ENCODE data around the gene EMP3.
A peak's percentile ranks its signal among the peaks of the same experiment; 100 is the strongest.
"Not testable (repeated sequence)": the region's sequence is repeated elsewhere in the genome, so short reads cannot be mapped to it uniquely, and the experiment has no call there.

Gene EMP3

GRCh38 chr19:48303866-48304265, 21.5 kb upstream of the EMP3 start:
- H3K9me3 Mint-ChIP-seq = no peaks in the 10 kb centered on the region
- no peaks in the 10 kb centered on the region for H3K4me1 Mint-ChIP-seq
- H3K4me3 Mint-ChIP-seq = no peak overlapping the region
- no peak overlapping the region for H3K27ac Mint-ChIP-seq
- H3K27me3 Mint-ChIP-seq = no peaks in the 10 kb centered on the region
- DNase-seq (no peak), ATAC-seq (no peak)

GRCh38 chr19:48308631-48309586, 16.4 kb upstream of the EMP3 start:
- Mint-ChIP-seq H3K4me3 (no peak overlapping the region), H3K9me3 (no peaks in the 10 kb centered on the region), H3K27ac (no peak overlapping the region), H3K27me3 (no peaks in the 10 kb centered on the region), H3K4me1 (peaks cover 7% of the 10 kb centered on the region)
- DNase-seq (no peak), ATAC-seq (no peak)

- ATAC-seq, DNase-seq, H3K4me1 Mint-ChIP-seq, H3K4me3 Mint-ChIP-seq, H3K27me3 Mint-ChIP-seq, H3K27ac Mint-ChIP-seq, H3K9me3 Mint-ChIP-seq: not testable (repeated sequence)
Measured at GRCh38 chr19:48309731-48310130, 15.6 kb upstream of the EMP3 start.

GRCh38 chr19:48310227-48310626, 15.1 kb upstream of the EMP3 start:
- Mint-ChIP-seq H3K4me1 (peaks cover 7% of the 10 kb centered on the region), H3K9me3 (no peaks in the 10 kb centered on the region), H3K4me3 (no peak overlapping the region), H3K27me3 (no peaks in the 10 kb centered on the region), H3K27ac (no peak overlapping the region)
- DNase-seq = no peak
- ATAC-seq = no peak

- no peak overlapping the region for H3K4me3 Mint-ChIP-seq
- ATAC-seq = no peak
- no peaks in the 10 kb centered on the region for H3K27me3 Mint-ChIP-seq
- H3K9me3 Mint-ChIP-seq = no peaks in the 10 kb centered on the region
- peak overlapping the region; percentile 37 to 57 for H3K27ac Mint-ChIP-seq
- H3K4me1 Mint-ChIP-seq = peaks cover 7% of the 10 kb centered on the region
- no peak for DNase-seq
Measured at GRCh38 chr19:48311384-48311783, 14.0 kb upstream of the EMP3 start.

GRCh38 chr19:48315712-48316111, 9.6 kb upstream of the EMP3 start:
- Mint-ChIP-seq H3K9me3 (no peaks in the 10 kb centered on the region), H3K27me3 (no peaks in the 10 kb centered on the region), H3K27ac (no peak overlapping the region)

GRCh38 chr19:48317708-48317960, 7.7 kb upstream of the EMP3 start:
- not testable (repeated sequence) for H3K27ac Mint-ChIP-seq, ATAC-seq, H3K4me3 Mint-ChIP-seq, DNase-seq, H3K27me3 Mint-ChIP-seq, H3K9me3 Mint-ChIP-seq
- H3K4me1 Mint-ChIP-seq = peaks cover 27% of the 10 kb centered on the region

More at GRCh38 chr19:48315712-48316111, 9.6 kb upstream of the EMP3 start:
- Mint-ChIP-seq H3K4me3 (no peak overlapping the region), H3K4me1 (peaks cover 11% of the 10 kb centered on the region)
- no peak for DNase-seq
- no peak for ATAC-seq

- no peak overlapping the region for H3K4me3 Mint-ChIP-seq
- H3K27ac Mint-ChIP-seq = no peak overlapping the region
- no peaks in the 10 kb centered on the region for H3K9me3 Mint-ChIP-seq
- no peak for ATAC-seq
- no peaks in the 10 kb centered on the region for H3K27me3 Mint-ChIP-seq
- DNase-seq = no peak
- peaks cover 35% of the 10 kb centered on the region for H3K4me1 Mint-ChIP-seq
Measured at GRCh38 chr19:48318286-48318987, 6.9 kb upstream of the EMP3 start.

- no peaks in the 10 kb centered on the region for H3K9me3 Mint-ChIP-seq
- ATAC-seq (no peak), DNase-seq (peak; percentile 70 to 72)
- peaks cover 50% of the 10 kb centered on the region for H3K4me1 Mint-ChIP-seq
- H3K27ac Mint-ChIP-seq = peak overlapping the region; percentile 72 to 81
- H3K4me3 Mint-ChIP-seq = peak overlapping the region in 1 of 2 donors; percentile 90
- H3K27me3 Mint-ChIP-seq = no peaks in the 10 kb centered on the region
Measured at GRCh38 chr19:48319647-48320541, 5.5 kb upstream of the EMP3 start.

- peak overlapping the region; percentile 96 to 99 for H3K27ac Mint-ChIP-seq
- H3K4me1 Mint-ChIP-seq = peaks cover 62% of the 10 kb centered on the region
- ATAC-seq (peak; percentile 79), DNase-seq (peak; percentile 94 to 96)
- H3K9me3 Mint-ChIP-seq = no peaks in the 10 kb centered on the region
- H3K4me3 Mint-ChIP-seq = peak overlapping the region; percentile 90 to 98
- H3K27me3 Mint-ChIP-seq = no peaks in the 10 kb centered on the region
Measured at GRCh38 chr19:48321372-48321621, 4.1 kb upstream of the EMP3 start.

- Mint-ChIP-seq H3K27me3 (no peaks in the 10 kb centered on the region), H3K27ac (peak overlapping the region; percentile 96 to 99), H3K4me3 (peak overlapping the region; percentile 90 to 98), H3K9me3 (no peaks in the 10 kb centered on the region), H3K4me1 (peaks cover 68% of the 10 kb centered on the region)
- ATAC-seq (peak; percentile 77), DNase-seq (peak; percentile 99 to 100)
Measured at GRCh38 chr19:48321622-48322591, 3.4 kb upstream of the EMP3 start.

- H3K27ac Mint-ChIP-seq = peak overlapping the region; percentile 76 to 96
- H3K27me3 Mint-ChIP-seq = no peaks in the 10 kb centered on the region
- ATAC-seq (no peak), DNase-seq (peak; percentile 52 to 54)
- H3K4me3 Mint-ChIP-seq = peak overlapping the region; percentile 88 to 89
- H3K9me3 Mint-ChIP-seq = no peaks in the 10 kb centered on the region
- H3K4me1 Mint-ChIP-seq = peaks cover 95% of the 10 kb centered on the region
Measured at GRCh38 chr19:48329167-48329891, 4.0 kb downstream of the EMP3 start.

- Mint-ChIP-seq H3K27me3 (no peaks in the 10 kb centered on the region), H3K27ac (peak overlapping the region; percentile 93 to 96), H3K4me1 (peaks cover 94% of the 10 kb centered on the region)
Measured at GRCh38 chr19:48330012-48330681, 4.8 kb downstream of the EMP3 start.

GRCh38 chr19:48332351-48332661, 7.0 kb downstream of the EMP3 start:
- DNase-seq (no peak), ATAC-seq (no peak)
- H3K27ac Mint-ChIP-seq = no peak overlapping the region
- H3K27me3 Mint-ChIP-seq = no peaks in the 10 kb centered on the region
- H3K9me3 Mint-ChIP-seq = no peaks in the 10 kb centered on the region
- H3K4me1 Mint-ChIP-seq = peaks cover 74% of the 10 kb centered on the region
- H3K4me3 Mint-ChIP-seq = peak overlapping the region; percentile 93 to 96

More at GRCh38 chr19:48330012-48330681, 4.8 kb downstream of the EMP3 start:
- peak overlapping the region; percentile 88 to 89 for H3K4me3 Mint-ChIP-seq
- peak; percentile 54 for ATAC-seq
- DNase-seq = peak; percentile 86 to 90
- no peaks in the 10 kb centered on the region for H3K9me3 Mint-ChIP-seq
